Esophagus (tissue), 2 donors: ENCODE data around the gene RTBDN. TPM values are rescaled to one million over a fixed set of nuclear protein-coding genes. Genes with fewer than 3 reads are reported as not detected.
"Not testable (repeated sequence)": the region's sequence is repeated elsewhere in the genome, so short reads cannot be mapped to it uniquely, and the experiment has no call there.

Experiments used
- H3K27ac ChIP-seq, 2 donors: one replicate each; pipeline ENCODE4 v1.5.1; 2013; ENCODE audit warnings: low read depth in 2 of 2, mild to moderate bottlenecking in 2 of 2, inconsistent platforms in 1 of 2, low read length in 1 of 2, moderate library complexity in 1 of 2
- H3K27me3 ChIP-seq, 2 donors: one replicate each; pipeline ENCODE4 v1.6.1; 2013; ENCODE audit warnings: low read length in 2 of 2, control low read depth in 1 of 2, mild to moderate bottlenecking in 1 of 2; ENCODE audit not compliant: insufficient read depth in 2 of 2, control insufficient read depth in 1 of 2
- H3K36me3 ChIP-seq, 2 donors: one replicate each; pipeline ENCODE4 v1.6.1; 2013; ENCODE audit warnings: low read length in 1 of 2; ENCODE audit not compliant: control insufficient read depth in 2 of 2, insufficient read depth in 2 of 2
- H3K4me1 ChIP-seq, 2 donors: one replicate each; pipeline ENCODE4 v1.6.1; 2013; ENCODE audit warnings: low read length in 1 of 2; ENCODE audit not compliant: control insufficient read depth in 2 of 2, insufficient read depth in 2 of 2
- H3K4me3 ChIP-seq, 2 donors: one replicate each; pipeline ENCODE4 v1.5.1; 2013; ENCODE audit warnings: low read length in 2 of 2, mild to moderate bottlenecking in 2 of 2, low read depth in 1 of 2, moderate library complexity in 1 of 2
- H3K9me3 ChIP-seq, 2 donors: one replicate each; pipeline ENCODE4 v1.6.1; 2013; ENCODE audit warnings: mild to moderate bottlenecking in 2 of 2, low read depth in 1 of 2, low read length in 1 of 2, moderate library complexity in 1 of 2; ENCODE audit not compliant: control insufficient read depth in 2 of 2, insufficient read depth in 1 of 2
- WGBS, 2 donors: extraction: QIAGEN DNeasy Blood & Tissue Kit; methylation state at CpG; one replicate each; pipeline ENCODE4 v1.1.7; 2013; 5-methylcytosine and 5-hydroxymethylcytosine counted together
- polyA plus RNA-seq, 2 donors: library from polyadenylated mRNA; stranded (reverse); fragments of 200-250 nt; gene quantifications; one replicate each; pipeline ENCODE4 v1.2.3, GENCODE V29; 2013
- donor health status: healthy with polysubstance abuse.
- donor health status: Bipolar disorder and iron deficiency.

The RTBDN gene
- polyA plus RNA-seq, 2 donors: not detected

- Histone ChIP-seq H3K36me3 (no peaks in the 10 kb centered on the region), H3K27ac (no peak overlapping the region), H3K4me3 (no peak overlapping the region), H3K9me3 (peaks cover 0 to 4% of the 10 kb centered on the region in 2 donors), H3K4me1 (no peaks in the 10 kb centered on the region), H3K27me3 (peaks cover 0 to 2% of the 10 kb centered on the region in 2 donors)
- WGBS, 2 donors: 94 to 95% methylated on average over 35 of the region's 35 CpGs
These were observed 23.9 kb upstream of the RTBDN start for GRCh38 chr19:12858041-12858928.

DNA sequence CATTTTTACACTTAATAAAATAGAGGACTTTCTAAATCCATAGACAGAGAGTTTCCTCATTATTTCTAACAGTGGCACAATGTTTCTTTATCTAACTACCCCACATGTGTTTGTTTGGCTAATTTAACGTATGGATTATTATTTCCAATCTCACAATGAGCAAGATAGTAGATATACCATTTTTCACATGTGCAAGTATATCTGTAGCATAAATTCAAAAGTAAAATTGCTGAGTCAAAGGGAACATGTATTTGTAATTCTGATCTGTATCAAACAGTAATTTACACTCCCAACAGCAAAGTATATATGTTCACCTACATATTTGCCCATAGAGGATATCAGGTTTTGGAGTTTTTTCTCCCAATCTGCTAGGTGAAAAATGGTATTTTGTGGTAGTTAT, 22.3 kb upstream of the RTBDN start:
- H3K9me3 ChIP-seq: peaks cover 0 to 4% of the 10 kb centered on the region in 2 donors
- H3K36me3 ChIP-seq: no peaks in the 10 kb centered on the region
- H3K27ac ChIP-seq: no peak overlapping the region
- no peaks in the 10 kb centered on the region for H3K4me1 ChIP-seq
- H3K4me3 ChIP-seq: no peak overlapping the region
- H3K27me3 ChIP-seq: peaks cover 0 to 2% of the 10 kb centered on the region in 2 donors
- 76 to 79% methylated on average over 1 of the region's 1 CpG for WGBS, 2 donors

DNA sequence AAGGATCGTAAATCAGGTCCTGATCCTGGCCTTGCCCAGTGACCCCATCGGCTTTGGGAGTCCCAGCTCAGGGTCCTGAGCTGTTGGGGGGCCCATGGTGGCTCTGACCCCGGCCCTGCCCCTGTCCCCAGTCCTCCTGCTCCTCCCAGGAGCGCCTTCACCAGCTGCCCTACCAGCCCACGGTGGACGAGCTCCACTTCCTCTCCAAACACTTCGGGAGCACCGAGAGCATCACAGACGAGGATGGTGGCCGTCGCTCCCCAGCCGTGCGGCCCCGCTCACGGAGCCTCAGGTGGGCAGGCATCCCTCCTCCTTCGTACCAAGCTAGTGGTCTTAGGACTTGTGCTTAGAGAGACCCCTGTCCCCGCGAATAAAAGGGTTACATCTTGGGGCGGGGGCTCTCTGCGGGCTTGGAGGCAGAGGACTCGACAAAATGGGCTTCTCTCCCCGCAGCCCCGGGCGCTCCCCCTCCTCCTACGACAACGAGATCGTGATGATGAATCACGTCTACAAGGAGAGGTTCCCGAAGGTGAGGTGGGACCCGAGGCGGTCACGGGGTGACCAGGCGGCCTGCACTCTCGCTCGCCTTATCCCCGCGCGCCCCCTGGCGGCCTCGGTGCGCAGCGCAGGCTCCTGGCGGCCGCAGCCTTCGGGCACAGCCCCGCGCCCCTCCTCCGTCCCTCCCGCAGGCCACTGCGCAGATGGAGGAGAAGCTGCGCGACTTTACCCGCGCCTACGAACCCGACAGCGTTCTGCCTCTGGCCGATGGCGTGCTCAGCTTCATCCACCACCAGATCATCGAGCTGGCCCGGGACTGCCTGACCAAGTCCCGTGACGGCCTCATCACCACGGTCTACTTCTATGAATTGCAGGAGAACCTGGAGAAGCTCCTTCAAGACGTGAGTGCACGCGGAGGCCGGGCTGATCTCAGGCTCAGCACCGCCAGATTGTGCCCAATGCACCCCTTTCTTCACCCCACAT, 13.1 kb upstream of the RTBDN start:
- no peak overlapping the region for H3K27ac ChIP-seq
- no peaks in the 10 kb centered on the region for H3K27me3 ChIP-seq
- peaks cover 2 to 3% of the 10 kb centered on the region in 2 donors for H3K4me1 ChIP-seq
- H3K36me3 ChIP-seq: no peaks in the 10 kb centered on the region
- WGBS, 2 donors: 11 to 12% methylated on average over 66 to 69 of the region's 69 CpGs
- peak overlapping the region; percentile 6 to 30 for H3K4me3 ChIP-seq
- no peaks in the 10 kb centered on the region for H3K9me3 ChIP-seq

DNA sequence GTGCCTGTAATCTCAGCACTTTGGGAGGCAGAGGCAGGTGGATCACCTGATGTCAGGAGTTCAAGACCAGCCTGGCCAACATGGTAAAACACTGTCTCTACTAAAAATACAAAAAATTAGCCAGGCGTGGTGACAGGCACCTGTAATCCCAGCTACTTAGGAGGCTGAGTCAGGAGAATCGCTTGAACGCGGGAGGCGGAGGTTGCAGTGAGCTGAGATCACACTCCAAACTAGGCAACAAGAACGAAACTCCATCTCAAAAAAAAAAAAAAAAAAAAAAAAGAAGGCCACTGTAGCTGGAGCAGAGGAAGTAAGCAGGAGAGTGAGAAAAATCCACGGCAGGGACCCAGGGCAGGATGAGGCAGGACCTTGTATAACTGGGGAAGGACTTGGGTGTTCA, 12.2 kb upstream of the RTBDN start:
- not testable (repeated sequence) for H3K27ac ChIP-seq, H3K36me3 ChIP-seq, H3K27me3 ChIP-seq, H3K4me1 ChIP-seq, H3K9me3 ChIP-seq, H3K4me3 ChIP-seq
- WGBS, 2 donors: 77 to 81% methylated on average over 7 of the region's 7 CpGs

DNA sequence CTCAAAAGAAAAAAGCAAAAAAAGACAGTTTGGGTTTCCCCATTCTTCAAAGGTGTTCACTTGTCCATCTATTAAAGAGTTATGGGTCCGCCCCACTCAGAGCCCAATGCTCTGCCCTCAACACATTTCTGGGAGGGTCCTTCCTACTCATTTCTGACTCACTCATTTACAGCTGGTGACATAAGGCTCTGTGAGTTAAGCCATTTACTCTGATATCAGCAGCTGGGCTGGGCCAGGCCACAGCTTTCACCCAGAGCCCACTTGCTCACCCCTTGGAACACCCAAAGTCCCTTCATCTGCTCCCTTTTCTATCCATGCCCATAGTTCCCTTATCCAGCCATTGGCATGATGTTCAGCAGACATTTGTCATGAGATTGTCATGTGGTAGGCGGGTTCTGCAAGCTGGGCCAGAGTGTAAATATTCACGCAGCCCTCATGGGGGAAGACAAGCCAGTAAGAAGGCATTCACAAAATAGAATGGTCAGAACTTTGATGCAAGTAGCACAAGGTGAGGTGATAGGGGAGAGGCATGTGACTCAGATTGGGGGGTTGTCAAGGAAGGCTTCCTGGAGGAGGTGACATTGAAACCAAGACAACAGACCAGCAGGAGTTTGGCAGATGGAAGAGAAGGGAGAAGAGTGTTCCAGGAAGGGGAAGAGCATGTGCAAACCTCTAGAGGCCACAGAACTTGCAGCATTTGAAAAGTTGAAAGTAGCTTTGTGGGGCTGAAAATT, 9.8 kb upstream of the RTBDN start:
- Histone ChIP-seq H3K9me3 (peaks cover 0 to 8% of the 10 kb centered on the region in 2 donors), H3K27ac (no peak overlapping the region), H3K4me3 (no peak overlapping the region), H3K4me1 (peaks cover 8% of the 10 kb centered on the region in 2 donors), H3K36me3 (no peaks in the 10 kb centered on the region), H3K27me3 (peaks cover 0 to 3% of the 10 kb centered on the region in 2 donors)
- 76 to 78% methylated on average over 3 of the region's 3 CpGs for WGBS, 2 donors

- H3K27ac ChIP-seq: no peak overlapping the region
- 82 to 85% methylated on average over 11 of the region's 11 CpGs for WGBS, 2 donors
- H3K36me3 ChIP-seq: no peaks in the 10 kb centered on the region
- peaks cover 0 to 7% of the 10 kb centered on the region in 2 donors for H3K27me3 ChIP-seq
- H3K4me1 ChIP-seq: peaks cover 8 to 12% of the 10 kb centered on the region in 2 donors
- H3K9me3 ChIP-seq: peaks cover 3 to 8% of the 10 kb centered on the region in 2 donors
- no peak overlapping the region for H3K4me3 ChIP-seq
These were observed 8.9 kb upstream of the RTBDN start for GRCh38 chr19:12843328-12843727.

DNA sequence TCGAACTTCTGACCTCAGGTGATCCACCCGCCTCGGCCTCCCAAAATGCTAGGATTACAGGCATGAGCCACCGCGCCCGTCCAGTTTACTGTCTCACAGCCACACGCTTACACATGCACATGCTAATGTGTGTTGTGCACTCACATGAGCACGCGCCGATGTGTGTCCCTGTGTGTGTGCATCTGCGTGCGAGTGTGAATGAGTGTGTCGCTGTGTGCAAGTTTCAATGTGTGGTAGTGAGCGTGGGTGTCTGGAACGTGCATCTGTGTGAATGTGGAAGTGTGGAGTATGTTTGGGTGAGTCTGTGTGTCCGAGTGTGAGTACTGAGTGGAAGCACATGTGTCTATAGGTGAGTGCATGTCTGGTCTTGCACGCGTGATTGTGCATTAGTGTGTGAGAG, 8.1 kb upstream of the RTBDN start:
- Histone ChIP-seq H3K27ac (no peak overlapping the region), H3K4me3 (no peak overlapping the region), H3K9me3 (peaks cover 3 to 8% of the 10 kb centered on the region in 2 donors), H3K27me3 (peaks cover 0 to 7% of the 10 kb centered on the region in 2 donors), H3K4me1 (peaks cover 8 to 10% of the 10 kb centered on the region in 2 donors), H3K36me3 (no peaks in the 10 kb centered on the region)
- WGBS, 2 donors: 87 to 92% methylated on average over 18 of the region's 18 CpGs

GRCh38 chr19:12841094-12841493, 6.7 kb upstream of the RTBDN start:
- no peak overlapping the region for H3K27ac ChIP-seq
- H3K27me3 ChIP-seq: peaks cover 0 to 10% of the 10 kb centered on the region in 2 donors

More at GRCh38 chr19:12841094-12841493, 6.7 kb upstream of the RTBDN start:
- WGBS, 2 donors: 4% methylated on average over 29 of the region's 29 CpGs
- Histone ChIP-seq H3K9me3 (peaks cover 3 to 8% of the 10 kb centered on the region in 2 donors), H3K4me1 (peaks cover 4 to 10% of the 10 kb centered on the region in 2 donors), H3K4me3 (no peak overlapping the region), H3K36me3 (no peaks in the 10 kb centered on the region)
